SU-DHL-6 (cell line): Measurements from ENCODE around the gene TPO.

ENCODE experiments used
- H2AFZ ChIP-seq: fragments of 200-600 bp; sonication (generic); 2 replicates; pipeline ENCODE4 v1.6.1; 2014; ENCODE audit warnings: low read depth, mild to moderate bottlenecking, moderate library complexity, mixed read lengths, antibody characterized with exemption, low read length; ENCODE audit not compliant: severe bottlenecking
- H3F3A ChIP-seq: fragments of 200-600 bp; shearing (Covaris generic); 2 replicates; pipeline ENCODE4 v1.6.0; 2016; ENCODE audit warnings: antibody characterized with exemption, mild to moderate bottlenecking; ENCODE audit not compliant: insufficient read depth
- H3K27ac ChIP-seq: fragments of 200-600 bp; sonication (generic); 2 replicates; pipeline ENCODE4 v1.5.1; 2016; ENCODE audit warnings: low read depth, mild to moderate bottlenecking, low read length, moderate library complexity, mixed read lengths
- H3K27me3 ChIP-seq: fragments of 200-600 bp; sonication (generic), shearing (Covaris generic); 2 replicates; pipeline ENCODE4 v1.6.0; 2014; ENCODE audit warnings: mild to moderate bottlenecking, low read length
- H3K36me3 ChIP-seq: fragments of 200-600 bp; sonication (generic); 2 replicates; pipeline ENCODE4 v1.6.1; 2014; ENCODE audit warnings: mild to moderate bottlenecking, low read length, mixed read lengths
- H3K4me2 ChIP-seq: fragments of 300-600, 200-600 bp; shearing (Covaris generic), sonication (generic); 2 replicates; pipeline ENCODE4 v1.6.0; 2014; ENCODE audit warnings: low read length, low read depth, mild to moderate bottlenecking; ENCODE audit not compliant: poor library complexity, severe bottlenecking
- H3K4me3 ChIP-seq: fragments of 200-600 bp; sonication (generic); 2 replicates; pipeline ENCODE4 v1.5.1; 2014; ENCODE audit warnings: antibody characterized with exemption, low read length, mild to moderate bottlenecking, mixed read lengths; ENCODE audit not compliant: insufficient read depth, poor library complexity, severe bottlenecking
- H3K79me2 ChIP-seq: fragments of 200-600 bp; sonication (generic); 2 replicates; pipeline ENCODE4 v1.6.1; 2014; ENCODE audit warnings: mild to moderate bottlenecking, low read length, moderate library complexity; ENCODE audit not compliant: insufficient read depth
- H3K9ac ChIP-seq: fragments of 200-600 bp; sonication (generic); 2 replicates; pipeline ENCODE4 v1.7.0; 2014; ENCODE audit warnings: mild to moderate bottlenecking, low read length
- H3K9me2 ChIP-seq: fragments of 200-600 bp; sonication (generic); replicated peaks from 2 replicates; pipeline ENCODE4 v1.6.1; 2014; ENCODE audit warnings: low read length; ENCODE audit not compliant: insufficient read depth
- H3K9me3 ChIP-seq: fragments of 200-600 bp; sonication (generic); 2 replicates; pipeline ENCODE4 v1.6.1; 2014; ENCODE audit warnings: low read length, mixed read lengths; ENCODE audit not compliant: insufficient read depth
- H4K20me1 ChIP-seq: fragments of 200-600 bp; sonication (generic); 2 replicates; pipeline ENCODE4 v1.6.1; 2014; ENCODE audit warnings: low read depth, mild to moderate bottlenecking, antibody characterized with exemption, low read length, moderate library complexity, mixed read lengths
- CTCF ChIP-seq: fragments of 200-600 bp; sonication (generic); IDR thresholded peaks from one replicate; pipeline ENCODE4 v1.5.1; 2017; ENCODE audit warnings: antibody characterized with exemption, mild to moderate bottlenecking, low read length, moderate library complexity; ENCODE audit not compliant: insufficient read depth, poor library complexity, severe bottlenecking
- EZH2phosphoT487 ChIP-seq: fragments of 200-600 bp; sonication (generic), shearing (Covaris generic); conservative IDR thresholded peaks from 2 replicates; pipeline ENCODE4 v1.6.1; 2018; ENCODE audit warnings: mild to moderate bottlenecking, antibody characterized with exemption, low read length, moderate library complexity, mixed read lengths

TPO gene

GRCh38 chr2:1538663-1539062, 125.4 kb downstream of the TPO start:
- TF ChIP-seq EZH2phosphoT487, result no peak
- TF ChIP-seq CTCF, result no peak
- no peaks in the 10 kb centered on the region for H3K9me2 ChIP-seq
- H4K20me1 ChIP-seq, result no peaks in the 10 kb centered on the region
- H3K27me3 ChIP-seq, result no peaks in the 10 kb centered on the region
- no peaks in the 10 kb centered on the region for H3K9me3 ChIP-seq
- H3F3A ChIP-seq, result no peaks in the 10 kb centered on the region
- no peak overlapping the region for H3K4me3 ChIP-seq
- no peak overlapping the region for H3K9ac ChIP-seq
- H3K79me2 ChIP-seq, result no peaks in the 10 kb centered on the region
- no peak overlapping the region for H3K4me2 ChIP-seq
- no peaks in the 10 kb centered on the region for H3K36me3 ChIP-seq
- H2AFZ ChIP-seq, result no peak overlapping the region
- no peak overlapping the region for H3K27ac ChIP-seq

DNA sequence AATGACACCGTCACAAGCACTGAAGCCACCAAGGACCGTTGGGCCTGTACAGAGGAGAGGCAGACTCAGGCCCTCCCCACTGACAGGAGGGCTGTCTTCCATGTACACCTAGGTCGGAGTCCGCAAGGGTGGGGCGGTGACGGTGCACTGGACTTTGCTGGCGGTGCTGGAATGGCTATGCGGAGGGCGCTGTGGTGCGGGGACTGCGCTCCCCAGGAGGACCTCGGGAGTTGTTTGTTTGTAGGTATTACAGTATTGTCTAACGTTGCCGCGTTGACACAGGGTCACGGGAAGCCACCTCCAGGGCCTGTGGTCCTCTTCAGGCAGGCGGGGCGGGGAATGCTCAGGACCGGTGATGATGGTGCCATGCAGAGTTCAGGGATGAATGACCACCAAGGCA, 126.2 kb downstream of the TPO start:
- no peaks in the 10 kb centered on the region for H3K9me2 ChIP-seq
- H3K27ac ChIP-seq, result no peak overlapping the region
- H3K9me3 ChIP-seq, result no peaks in the 10 kb centered on the region
- H3K79me2 ChIP-seq, result no peaks in the 10 kb centered on the region
- no peak overlapping the region for H3K4me2 ChIP-seq
- H3K36me3 ChIP-seq, result no peaks in the 10 kb centered on the region
- TF ChIP-seq EZH2phosphoT487 (no peak), CTCF (no peak)
- no peaks in the 10 kb centered on the region for H3K27me3 ChIP-seq
- H4K20me1 ChIP-seq, result no peaks in the 10 kb centered on the region
- H3F3A ChIP-seq, result no peaks in the 10 kb centered on the region
- H2AFZ ChIP-seq, result no peak overlapping the region
- no peak overlapping the region for H3K4me3 ChIP-seq
- no peak overlapping the region for H3K9ac ChIP-seq

GRCh38 chr2:1539973-1540372, 126.7 kb downstream of the TPO start:
- no peaks in the 10 kb centered on the region for H3K9me3 ChIP-seq
- H4K20me1 ChIP-seq, result no peaks in the 10 kb centered on the region
- no peak overlapping the region for H3K4me3 ChIP-seq
- no peak overlapping the region for H3K9ac ChIP-seq
- TF ChIP-seq EZH2phosphoT487 (no peak), CTCF (no peak)
- no peaks in the 10 kb centered on the region for H3K27me3 ChIP-seq
- no peaks in the 10 kb centered on the region for H3F3A ChIP-seq
- H3K27ac ChIP-seq, result no peak overlapping the region
- no peaks in the 10 kb centered on the region for H3K9me2 ChIP-seq
- H3K79me2 ChIP-seq, result no peaks in the 10 kb centered on the region
- H3K4me2 ChIP-seq, result no peak overlapping the region
- no peaks in the 10 kb centered on the region for H3K36me3 ChIP-seq
- no peak overlapping the region for H2AFZ ChIP-seq

- Histone ChIP-seq H3K27ac (no peak overlapping the region), H3K4me2 (no peak overlapping the region), H3K27me3 (no peaks in the 10 kb centered on the region), H2AFZ (no peak overlapping the region), H3K79me2 (no peaks in the 10 kb centered on the region), H3K9me2 (no peaks in the 10 kb centered on the region), H3K4me3 (no peak overlapping the region), H3F3A (no peaks in the 10 kb centered on the region), H3K9ac (no peak overlapping the region), H3K9me3 (no peaks in the 10 kb centered on the region), H3K36me3 (no peaks in the 10 kb centered on the region), H4K20me1 (no peaks in the 10 kb centered on the region)
- TF ChIP-seq CTCF, result no peak
- no peak for TF ChIP-seq EZH2phosphoT487
These were observed 127.2 kb downstream of the TPO start for GRCh38 chr2:1540481-1540880.
